ENCODE data around the gene SLC17A9. TPM values are rescaled to one million over a fixed set of nuclear protein-coding genes. Genes with fewer than 3 reads are reported as not detected.
"Not testable (repeated sequence)": the region's sequence is repeated elsewhere in the genome, so short reads cannot be mapped to it uniquely, and the experiment has no call there.

Gene SLC17A9
- polyA plus RNA-seq, 10 donors: 0.62 to 2.9 (median 1.1) TPM

DNA sequence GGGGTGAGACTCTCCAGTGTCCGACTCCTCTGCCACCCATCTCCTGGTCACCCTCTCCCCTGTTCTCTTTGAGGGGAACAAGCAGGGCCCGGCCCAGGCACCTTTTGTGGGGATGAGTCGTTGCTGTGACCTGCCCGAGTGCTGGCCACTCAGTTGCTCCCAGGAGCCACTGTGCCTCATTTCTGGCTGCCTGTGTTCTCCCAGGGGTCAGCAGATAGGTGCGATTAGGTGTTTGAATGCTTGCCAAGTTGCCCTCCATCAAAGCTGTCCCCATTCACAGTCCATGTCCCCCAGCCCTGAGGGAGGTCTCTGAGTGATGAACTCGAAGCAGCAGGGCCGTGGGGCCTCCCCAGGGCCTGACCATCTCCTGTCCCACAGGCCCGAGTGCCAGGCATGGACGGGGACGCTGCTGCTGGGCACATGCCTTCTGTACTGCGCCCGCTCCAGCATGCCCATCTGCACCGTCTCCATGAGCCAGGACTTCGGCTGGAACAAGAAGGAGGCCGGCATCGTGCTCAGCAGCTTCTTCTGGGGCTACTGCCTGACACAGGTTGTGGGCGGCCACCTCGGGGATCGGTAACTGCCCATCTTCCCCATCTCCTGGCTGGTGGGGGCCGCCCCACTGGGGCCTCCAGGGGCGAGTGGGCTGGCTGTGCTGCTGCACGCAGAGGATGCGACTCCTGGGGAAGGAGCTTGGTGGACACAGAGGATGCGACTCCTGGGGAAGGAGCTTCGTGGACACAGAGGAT lies 4.1 kb downstream of the SLC17A9 start:
- no peak for DNase-seq

DNA sequence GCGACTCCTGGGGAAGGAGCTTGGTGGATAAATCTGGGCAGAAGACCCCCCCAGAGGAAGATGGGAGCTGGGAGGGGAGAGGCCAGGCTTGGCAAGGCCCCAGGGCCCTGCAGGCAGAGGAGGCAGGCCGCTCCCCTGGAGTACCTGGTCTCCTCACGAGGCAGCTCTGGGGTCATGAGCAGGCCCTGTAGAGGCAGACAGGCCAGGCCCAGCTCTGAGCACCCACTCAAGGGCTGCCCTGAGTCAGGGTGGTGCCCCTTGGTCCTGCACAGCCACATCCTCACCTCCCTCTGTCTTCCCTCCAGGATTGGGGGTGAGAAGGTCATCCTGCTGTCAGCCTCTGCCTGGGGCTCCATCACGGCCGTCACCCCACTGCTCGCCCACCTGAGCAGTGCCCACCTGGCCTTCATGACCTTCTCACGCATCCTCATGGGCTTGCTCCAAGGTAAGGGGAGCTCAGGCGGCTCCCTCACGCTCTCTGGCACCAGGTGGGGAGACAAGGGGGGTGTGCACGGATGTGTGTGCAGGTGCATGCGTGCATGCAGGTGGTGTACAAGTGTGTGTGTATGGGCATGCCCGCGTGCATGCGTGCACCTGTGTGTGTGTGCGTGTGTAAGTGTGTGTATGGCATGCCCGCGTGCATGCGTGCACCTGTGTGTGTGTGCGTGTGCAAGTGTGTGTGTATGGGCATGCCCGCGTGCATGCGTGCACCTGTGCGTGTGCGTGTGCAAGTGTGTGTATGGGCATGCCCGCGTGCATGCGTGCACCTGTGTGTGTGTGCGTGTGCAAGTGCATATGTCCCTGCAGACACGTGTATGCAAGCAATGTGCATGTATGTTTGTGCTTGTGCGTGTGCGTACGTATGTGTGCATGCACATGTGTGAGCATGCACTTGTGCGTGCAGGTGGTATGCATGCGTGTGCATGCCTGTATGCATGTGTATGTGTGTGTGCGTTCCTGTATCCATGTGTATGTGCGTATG lies 4.9 kb downstream of the SLC17A9 start:
- DNase-seq: no peak

DNA sequence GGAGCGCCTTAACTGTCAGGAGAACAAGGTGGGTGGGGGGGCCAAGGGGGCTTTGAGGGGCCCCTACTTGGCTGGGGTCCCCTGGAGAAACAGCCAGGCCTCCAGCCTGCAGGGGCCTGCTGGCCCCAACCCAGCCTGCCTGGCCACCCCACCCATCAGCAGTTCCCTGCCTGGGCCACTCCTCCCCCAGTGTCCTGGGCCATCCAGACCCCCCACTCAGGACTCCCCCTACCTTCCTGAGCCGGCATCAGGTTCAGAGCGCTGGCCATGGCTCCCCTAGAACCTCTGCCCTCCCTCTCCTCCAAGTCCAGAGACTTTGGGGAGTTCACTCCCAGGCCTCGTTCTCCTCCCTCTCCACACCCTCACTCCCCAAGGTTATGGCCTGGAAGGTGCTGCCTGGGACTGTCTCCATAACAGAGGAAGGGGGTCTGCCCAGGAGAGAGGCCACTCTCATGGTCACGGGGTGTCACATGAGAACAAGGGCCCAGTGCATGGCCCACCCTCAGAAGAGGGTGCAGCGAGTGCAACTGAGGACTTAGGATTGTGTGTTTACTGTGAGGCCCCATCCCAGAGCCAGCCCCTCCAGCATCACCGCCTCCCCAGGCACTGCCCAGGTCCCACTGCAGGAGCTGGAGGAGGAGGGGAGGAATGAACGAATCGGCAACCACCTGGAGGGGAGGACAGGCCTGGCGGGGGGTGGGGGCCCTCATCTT lies 6.0 kb downstream of the SLC17A9 start:
- DNase-seq: no peak

DNA sequence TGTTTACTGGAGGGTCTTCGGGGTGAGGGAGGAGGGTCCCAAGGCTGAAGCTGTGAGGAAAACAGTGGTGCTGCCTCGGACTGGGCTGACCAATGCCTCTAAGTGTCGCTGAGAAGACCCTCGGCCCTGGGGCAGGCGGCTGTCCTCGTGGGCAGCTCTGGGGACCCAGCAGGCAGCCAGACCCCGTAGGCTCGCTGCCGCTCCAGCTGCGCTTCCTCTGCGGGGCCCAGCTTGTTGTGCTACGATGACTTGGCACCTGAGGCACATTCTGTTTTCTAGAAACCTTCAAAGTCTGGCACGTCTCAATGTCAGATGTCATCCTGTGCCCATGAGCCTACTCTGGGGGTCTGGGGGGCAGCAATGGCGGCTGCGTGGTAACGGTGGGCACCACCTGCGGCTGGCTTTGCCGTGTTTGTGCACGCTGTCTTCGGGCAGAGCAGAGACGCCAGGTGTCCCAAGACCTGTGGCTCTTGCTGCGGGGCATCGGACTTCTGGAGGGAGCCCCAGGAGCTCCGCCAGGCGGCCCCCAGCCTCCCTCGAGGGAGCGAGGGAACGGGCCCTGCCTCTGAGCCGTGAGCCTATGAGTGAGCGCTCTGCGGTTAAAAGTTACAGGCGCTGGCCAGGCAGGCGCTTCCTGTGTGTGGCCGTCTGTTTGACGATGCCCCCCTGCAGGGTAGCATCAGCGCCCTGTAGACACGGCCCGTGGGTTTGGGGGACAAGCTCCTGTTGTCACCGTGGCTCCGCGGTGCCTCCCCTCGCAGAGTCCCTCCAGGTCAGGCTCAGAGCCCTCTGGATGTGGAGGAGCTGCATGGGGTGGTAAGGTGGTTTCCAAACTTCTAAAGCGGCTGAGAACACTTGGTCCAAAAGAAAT lies 6.8 kb downstream of the SLC17A9 start:
- DNase-seq: no peak

DNA sequence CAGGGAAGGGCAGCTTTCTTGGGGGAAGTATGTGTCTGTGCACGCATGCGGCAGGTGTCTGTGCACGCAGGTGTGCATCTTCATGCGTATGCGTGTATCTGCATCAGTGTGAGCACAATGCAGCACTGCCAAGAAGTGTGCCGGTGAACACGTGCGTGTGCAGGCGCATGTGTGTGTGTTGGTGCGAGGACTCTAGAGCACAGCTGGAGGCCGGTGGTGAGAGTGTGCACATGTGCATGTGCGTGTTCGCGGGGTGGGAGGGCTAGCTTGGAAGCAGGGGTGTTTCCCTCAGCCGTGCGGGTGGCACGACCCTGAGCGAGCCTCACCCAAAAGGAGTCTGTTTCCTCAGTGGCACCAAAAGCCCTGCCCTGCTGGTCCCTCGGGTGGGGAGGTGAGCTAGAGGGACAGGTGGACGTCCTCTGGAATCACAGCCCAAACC lies 7.5 kb downstream of the SLC17A9 start:
- no peak for DNase-seq

DNA sequence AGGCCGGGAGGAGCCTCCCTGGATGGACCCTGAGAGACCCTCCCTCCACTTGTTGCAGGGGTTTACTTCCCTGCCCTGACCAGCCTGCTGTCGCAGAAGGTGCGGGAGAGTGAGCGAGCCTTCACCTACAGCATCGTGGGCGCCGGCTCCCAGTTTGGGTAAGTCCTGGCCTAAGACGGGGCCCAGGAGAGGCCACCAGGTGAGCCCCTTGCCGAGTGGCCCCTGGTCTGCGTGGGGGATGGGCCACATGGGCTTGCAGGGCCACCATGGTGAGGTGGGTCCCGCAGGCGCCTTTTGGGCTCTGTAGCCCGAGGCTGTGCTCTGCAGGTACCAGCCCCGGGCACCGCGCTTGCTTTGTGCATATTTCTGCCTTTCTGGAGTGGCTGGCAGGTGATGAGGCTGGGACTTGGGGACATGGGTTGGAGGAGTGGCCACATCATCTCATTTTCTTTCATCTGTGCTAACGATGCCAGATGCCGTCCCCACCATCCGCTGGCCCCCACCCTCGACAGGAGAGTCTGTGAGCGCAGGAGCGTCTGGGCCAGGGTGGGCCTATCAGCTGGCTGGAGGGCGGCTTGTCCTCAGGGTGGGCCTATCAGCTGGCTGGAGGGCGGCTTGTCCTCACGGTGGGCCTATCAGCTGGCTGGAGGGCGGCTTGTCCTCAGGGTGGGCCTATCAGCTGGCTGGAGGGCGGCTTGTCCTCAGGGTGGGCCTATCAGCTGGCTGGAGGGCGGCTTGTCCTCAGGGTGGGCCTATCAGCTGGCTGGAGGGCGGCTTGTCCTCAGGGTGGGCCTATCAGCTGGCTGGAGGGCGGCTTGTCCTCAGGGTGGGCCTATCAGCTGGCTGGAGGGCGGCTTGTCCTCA lies 8.2 kb downstream of the SLC17A9 start:
- not testable (repeated sequence) for DNase-seq

DNA sequence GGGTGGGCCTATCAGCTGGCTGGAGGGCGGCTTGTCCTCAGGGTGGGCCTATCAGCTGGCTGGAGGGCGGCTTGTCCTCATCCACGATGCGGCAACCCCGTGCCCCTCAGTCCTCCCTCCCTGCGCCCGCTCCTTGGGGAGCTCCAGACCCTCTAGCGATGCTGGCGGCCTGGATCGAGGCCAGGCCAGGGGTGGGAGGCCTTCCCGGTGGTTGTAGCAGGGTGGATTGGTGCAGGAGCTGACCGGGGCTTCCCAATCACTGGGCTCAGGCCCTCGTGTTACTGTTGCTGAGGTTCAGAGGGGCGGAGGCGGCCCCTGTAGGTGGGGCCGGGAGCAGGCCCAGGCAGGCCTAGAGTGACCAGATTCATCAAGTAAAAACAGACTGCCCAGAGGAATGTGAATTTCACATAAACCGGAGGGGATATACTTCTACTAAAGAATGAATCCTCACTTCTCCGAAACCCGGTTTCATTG lies 8.8 kb downstream of the SLC17A9 start:
- peak in 1 of 3 donors; percentile 53 for DNase-seq

DNA sequence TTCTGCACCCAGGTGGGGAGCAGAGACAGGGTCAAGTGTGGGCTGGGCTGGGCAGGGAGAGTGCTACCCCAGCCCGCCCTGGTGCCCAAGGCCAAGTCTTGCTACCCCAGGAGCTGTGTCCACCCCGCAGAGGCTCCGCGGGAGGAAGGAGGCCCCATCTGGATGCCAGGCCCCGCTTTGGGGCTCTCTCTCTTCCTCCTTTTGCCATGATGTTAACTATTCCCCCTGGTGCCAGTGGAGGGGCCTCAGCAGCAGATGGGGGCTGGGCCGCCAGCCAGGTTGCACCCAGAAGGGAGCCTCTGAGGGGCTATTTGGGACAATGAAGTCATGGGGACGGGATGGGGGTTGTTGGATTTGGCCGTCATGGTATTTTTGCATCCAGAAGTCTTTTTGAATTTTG lies 9.3 kb downstream of the SLC17A9 start:
- no peak for DNase-seq

DNA sequence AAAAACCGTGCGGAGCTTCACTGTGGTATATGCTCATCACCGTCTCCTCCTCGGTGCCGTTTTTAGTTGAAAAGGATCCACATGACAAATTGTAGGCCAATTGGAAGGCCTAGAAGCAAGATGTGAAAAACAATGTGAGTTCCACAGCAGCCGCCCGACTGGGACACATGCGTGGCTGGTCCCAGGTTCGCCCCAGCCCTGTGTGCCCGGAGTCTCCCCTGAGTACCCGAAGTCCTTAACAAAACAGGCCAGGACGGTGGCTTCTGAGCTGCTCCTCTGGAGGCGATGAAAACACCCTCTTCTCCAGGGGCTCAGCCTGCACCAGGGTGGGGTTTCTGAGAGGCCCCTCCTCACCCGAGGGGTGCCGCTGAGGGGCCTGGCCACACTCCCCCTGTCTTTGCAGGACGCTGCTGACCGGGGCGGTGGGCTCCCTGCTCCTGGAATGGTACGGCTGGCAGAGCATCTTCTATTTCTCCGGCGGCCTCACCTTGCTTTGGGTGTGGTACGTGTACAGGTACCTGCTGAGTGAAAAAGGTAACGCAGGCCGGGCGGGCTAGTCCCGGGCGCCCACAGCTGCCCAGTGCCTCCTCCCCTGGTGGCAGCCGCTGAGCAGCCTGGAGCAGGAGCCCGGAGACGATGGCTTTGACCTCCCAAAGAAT lies 9.8 kb downstream of the SLC17A9 start:
- DNase-seq: no peak

DNA sequence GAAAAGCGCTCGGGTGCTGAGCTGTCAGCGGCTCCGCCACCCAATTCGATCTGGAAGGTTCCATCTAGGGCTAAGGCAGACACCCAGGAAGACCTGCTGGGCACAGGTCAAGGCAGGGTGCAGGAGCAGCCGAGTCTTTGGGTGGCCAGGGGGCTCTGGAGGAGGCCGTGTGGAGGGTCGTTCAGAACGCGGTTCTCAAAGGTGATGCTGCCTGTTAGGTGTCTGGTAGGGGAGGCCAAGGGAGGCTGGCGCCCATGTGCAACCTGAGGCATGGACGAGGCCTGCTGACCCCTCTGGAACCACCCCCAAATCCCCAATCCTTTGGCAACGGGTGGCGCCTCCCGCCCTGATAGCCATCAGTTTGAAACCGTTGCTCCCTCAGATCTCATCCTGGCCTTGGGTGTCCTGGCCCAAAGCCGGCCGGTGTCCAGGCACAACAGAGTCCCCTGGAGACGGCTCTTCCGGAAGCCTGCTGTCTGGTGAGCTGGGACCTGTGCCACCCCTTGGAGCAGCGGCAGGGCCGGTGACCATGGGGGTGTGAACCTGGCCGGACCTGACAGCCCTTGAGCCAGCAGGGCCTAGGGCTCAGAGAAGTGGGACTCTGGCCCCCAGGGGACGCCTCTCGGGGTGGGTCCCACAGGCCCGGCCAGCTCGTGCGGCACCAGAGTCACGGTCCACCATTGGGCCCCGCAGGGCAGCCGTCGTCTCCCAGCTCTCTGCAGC lies 10.5 kb downstream of the SLC17A9 start:
- no peak for DNase-seq

DNA sequence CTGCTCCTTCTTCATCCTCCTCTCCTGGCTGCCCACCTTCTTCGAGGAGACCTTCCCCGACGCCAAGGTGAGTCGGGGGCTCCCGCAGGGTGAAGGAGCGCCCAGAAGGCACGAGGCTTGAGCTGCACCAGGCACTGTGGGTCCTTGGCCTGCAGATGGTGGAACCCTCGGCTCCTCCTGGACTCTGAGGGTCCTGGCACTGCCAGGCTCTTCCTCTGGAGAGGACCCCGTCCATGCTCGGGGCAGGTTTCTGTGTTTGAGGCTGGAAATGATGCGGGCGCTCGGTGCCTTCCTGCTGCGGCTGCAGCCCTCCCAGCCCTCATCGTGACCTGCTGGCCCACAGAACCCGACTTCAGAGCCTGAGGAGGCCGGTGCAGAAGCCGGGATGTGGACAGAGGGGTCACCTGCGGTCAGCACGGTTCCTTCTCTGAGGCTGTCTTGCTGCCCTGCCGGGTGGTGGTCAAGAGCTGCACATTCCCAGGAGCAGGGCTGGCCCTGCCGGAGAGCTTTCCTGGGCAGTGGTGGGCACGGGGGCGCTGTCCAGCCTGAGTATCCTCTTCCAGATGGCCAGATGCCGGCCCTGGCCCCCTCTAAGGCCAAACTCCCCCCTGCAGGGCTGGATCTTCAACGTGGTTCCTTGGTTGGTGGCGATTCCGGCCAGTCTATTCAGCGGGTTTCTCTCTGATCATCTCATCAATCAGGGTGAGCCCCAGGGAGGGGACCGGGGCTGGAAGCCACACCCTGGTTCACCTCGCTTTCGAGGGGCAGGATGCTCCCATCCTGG lies 11.3 kb downstream of the SLC17A9 start:
- no peak for DNase-seq

DNA sequence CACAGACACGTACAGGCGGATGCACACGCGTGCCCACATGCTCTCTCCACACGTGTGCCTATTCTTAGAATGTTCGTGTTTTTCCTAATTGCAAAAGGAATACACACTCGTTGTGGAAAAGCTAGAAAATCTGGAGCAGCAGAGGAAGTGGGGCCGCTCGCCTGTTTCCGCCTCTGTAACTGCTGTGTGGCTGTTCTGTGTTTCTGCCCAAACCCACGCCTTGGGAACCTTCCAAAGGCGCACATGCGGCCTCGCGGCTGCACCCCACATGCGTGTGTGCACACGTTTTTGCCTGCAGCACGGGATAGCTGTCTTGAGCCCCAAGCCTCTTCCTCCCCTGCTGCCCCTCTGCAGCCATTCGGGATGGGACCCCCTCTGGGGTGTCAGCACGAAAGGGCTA lies 12.2 kb downstream of the SLC17A9 start:
- peak in 1 of 3 donors; percentile 55 for DNase-seq

DNA sequence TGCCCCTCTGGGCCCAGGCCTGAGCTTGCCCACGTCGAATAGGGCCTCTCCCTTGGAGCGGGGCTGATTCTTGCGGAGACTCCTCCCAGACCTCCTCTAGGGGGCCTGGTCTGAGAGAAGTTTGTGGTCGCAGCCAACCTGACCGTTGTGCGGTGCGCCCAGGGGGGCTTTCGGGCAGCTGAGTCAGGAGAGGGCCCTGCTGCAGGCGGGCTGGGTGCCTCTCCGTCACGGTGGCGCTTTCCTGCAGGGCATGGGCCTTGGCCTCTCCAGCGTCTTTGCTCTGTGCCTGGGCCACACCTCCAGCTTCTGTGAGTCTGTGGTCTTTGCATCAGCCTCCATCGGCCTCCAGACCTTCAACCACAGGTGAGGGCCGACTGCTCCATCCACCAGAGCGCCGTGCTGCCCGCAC lies 12.9 kb downstream of the SLC17A9 start:
- DNase-seq: no peak

DNA sequence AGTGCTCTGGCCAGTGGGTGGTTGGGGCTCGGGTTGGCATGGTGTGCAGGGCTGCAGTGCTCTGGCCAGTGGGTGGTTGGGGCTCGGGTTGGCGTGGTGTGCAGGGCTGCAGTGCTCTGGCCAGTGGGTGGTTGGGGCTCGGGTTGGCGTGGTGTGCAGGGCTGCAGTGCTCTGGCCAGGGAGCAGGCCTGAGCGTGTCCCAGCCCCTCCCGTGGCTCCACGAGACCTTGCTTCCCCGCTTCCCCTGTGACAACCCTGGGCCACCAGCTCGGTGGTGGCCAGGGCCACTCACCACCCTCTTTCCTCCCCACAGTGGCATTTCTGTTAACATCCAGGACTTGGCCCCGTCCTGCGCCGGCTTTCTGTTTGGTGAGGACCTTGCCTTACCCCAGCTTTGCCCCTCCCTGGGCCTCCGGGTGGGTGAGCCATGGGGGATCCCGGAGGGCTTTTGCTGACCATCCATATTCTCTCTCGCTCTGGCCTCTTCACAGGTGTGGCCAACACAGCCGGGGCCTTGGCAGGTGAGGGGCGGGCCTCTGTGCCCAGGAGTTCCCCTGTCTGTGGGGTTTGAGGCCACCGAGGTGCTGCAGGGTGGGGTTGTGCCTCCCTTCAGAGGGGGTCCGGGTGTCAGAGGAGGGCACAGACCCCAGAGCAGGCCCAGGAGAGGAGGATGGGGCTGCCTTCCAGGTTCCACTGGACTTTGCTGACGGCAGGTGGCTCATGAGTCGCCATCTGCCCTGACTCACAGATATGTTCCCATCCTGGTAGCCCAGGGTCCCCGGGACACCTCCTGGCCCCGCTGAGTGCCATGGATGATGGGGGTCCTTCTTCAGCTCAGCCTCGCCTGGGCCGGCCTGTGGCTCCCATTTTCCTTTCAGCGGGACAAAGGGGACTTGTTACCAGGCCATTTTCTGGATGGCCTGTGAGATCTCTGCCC lies 14.0 kb downstream of the SLC17A9 start:
- DNase-seq: no peak

DNA sequence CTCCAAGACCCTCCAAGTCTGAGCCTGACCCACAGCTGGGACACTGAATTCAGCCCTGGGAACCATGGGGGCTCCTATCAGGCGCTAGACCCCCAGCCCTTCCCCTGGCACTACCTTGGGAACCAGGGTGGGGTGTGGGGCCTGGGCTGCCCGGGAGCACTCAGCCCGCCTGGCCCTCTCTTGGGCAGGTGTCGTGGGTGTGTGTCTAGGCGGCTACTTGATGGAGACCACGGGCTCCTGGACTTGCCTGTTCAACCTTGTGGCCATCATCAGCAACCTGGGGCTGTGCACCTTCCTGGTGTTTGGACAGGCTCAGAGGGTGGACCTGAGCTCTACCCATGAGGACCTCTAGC lies 14.6 kb downstream of the SLC17A9 start:
- no peak for DNase-seq

DNA sequence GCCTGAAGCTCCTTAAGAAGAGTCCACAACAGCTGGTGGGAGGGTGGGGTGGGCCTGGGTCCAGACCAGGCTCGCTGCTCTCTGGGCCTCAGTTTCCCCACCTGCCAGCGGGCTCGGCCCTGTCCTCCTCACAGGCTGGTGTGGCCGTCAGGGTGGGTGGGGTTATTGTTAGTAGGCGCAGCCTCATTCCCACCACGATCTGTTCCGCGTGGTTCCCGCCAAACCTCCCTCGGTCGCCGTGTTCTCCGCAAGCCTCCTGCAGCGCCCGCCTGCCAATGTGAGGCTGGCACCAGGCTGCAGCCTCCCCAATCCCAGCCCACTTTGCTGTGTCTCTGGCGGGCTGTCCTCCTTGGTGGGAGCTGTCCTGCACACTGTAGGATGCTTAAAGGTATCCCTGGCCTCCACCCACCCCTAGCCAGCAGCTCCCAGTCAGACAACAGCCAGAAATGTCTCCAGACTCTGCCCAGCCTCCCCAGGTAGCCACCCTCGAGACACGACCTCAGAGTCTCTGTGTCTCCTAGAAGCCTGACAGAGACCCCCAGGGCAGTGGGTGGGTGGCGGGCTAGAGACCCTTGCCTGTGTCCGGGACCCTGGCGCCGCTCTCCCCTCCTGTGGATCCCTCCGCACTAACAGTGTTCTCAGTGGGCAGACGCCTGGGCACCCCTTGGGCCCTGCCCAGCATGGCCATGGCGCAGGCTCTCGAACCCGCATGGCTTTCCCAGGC lies 15.3 kb downstream of the SLC17A9 start:
- DNase-seq: no peak
